Measurements from ENCODE around the gene PPFIBP2.
"Not testable (repeated sequence)": the region's sequence is repeated elsewhere in the genome, so short reads cannot be mapped to it uniquely, and the experiment has no call there.

Gene PPFIBP2

GRCh38 chr11:7638710-7639642 is 125.2 kb downstream of the PPFIBP2 start:
- DNase-seq, result no peak

- no peak for DNase-seq
Measured at GRCh38 chr11:7639643-7640025, 125.8 kb downstream of the PPFIBP2 start.

GRCh38 chr11:7640816-7641215 is 127.0 kb downstream of the PPFIBP2 start:
- no peak for DNase-seq

- DNase-seq, result no peak
Measured at GRCh38 chr11:7642747-7643146, 128.9 kb downstream of the PPFIBP2 start.

GRCh38 chr11:7643314-7643713 is 129.5 kb downstream of the PPFIBP2 start:
- no peak for DNase-seq

GRCh38 chr11:7645206-7645605 is 131.4 kb downstream of the PPFIBP2 start:
- no peak for DNase-seq

- DNase-seq, result no peak
Measured at GRCh38 chr11:7646866-7647265, 133.1 kb downstream of the PPFIBP2 start.

- DNase-seq, result no peak
Measured at GRCh38 chr11:7648264-7648663, 134.5 kb downstream of the PPFIBP2 start.

- DNase-seq, result no peak
Measured at GRCh38 chr11:7651140-7651551, 137.3 kb downstream of the PPFIBP2 start.

- no peak for DNase-seq
Measured at GRCh38 chr11:7651700-7652099, 137.9 kb downstream of the PPFIBP2 start.

- DNase-seq, result no peak
Measured at GRCh38 chr11:7654195-7654705, 140.5 kb downstream of the PPFIBP2 start.

GRCh38 chr11:7655253-7656217 is 141.7 kb downstream of the PPFIBP2 start:
- no peak for DNase-seq

GRCh38 chr11:7656704-7657103 is 142.9 kb downstream of the PPFIBP2 start:
- DNase-seq, result no peak

- no peak for DNase-seq
Measured at GRCh38 chr11:7657306-7658025, 143.7 kb downstream of the PPFIBP2 start.

GRCh38 chr11:7663531-7663930 is 149.7 kb downstream of the PPFIBP2 start:
- DNase-seq, result not testable (repeated sequence)

- DNase-seq, result no peak
Measured at GRCh38 chr11:7664867-7665266, 151.1 kb downstream of the PPFIBP2 start.

- peak; percentile 50 for DNase-seq
Measured at GRCh38 chr11:7665473-7666291, 151.9 kb downstream of the PPFIBP2 start.

- DNase-seq, result no peak
Measured at GRCh38 chr11:7666292-7666866, 152.6 kb downstream of the PPFIBP2 start.

- DNase-seq, result no peak
Measured at GRCh38 chr11:7667460-7667859, 153.7 kb downstream of the PPFIBP2 start.

- no peak for DNase-seq
Measured at GRCh38 chr11:7668464-7668863, 154.7 kb downstream of the PPFIBP2 start.

- no peak for DNase-seq
Measured at GRCh38 chr11:7668911-7669310, 155.1 kb downstream of the PPFIBP2 start.
